ENCODE measurements around the gene RESP18.

RESP18 gene

GRCh38 chr2:219332542-219332941 lies at the start of gene RESP18:
TSS of gene RESP18 (minus strand) at chr2:219332744.
- DNase-seq (ENCODE audit: low read depth) = no peak

GRCh38 chr2:219381448-219381847 lies 48.9 kb upstream of the RESP18 start:
- DNase-seq (ENCODE audit: low read depth) = no peak

- no peak for DNase-seq (ENCODE audit: low read depth)
Measured at GRCh38 chr2:219380926-219381325, 48.4 kb upstream of the RESP18 start.

- no peak for DNase-seq (ENCODE audit: low read depth)
Measured at GRCh38 chr2:219378163-219378851, 45.8 kb upstream of the RESP18 start.

GRCh38 chr2:219369447-219369861 lies 36.9 kb upstream of the RESP18 start:
- no peak for DNase-seq (ENCODE audit: low read depth)

- DNase-seq (ENCODE audit: low read depth) = no peak
Measured at GRCh38 chr2:219368690-219369191, 36.2 kb upstream of the RESP18 start.

- DNase-seq (ENCODE audit: low read depth) = no peak
Measured at GRCh38 chr2:219362524-219363164, 30.1 kb upstream of the RESP18 start.

- no peak for DNase-seq (ENCODE audit: low read depth)
Measured at GRCh38 chr2:219362072-219362471, 29.5 kb upstream of the RESP18 start.

GRCh38 chr2:219358170-219359075 lies 25.9 kb upstream of the RESP18 start:
- DNase-seq (ENCODE audit: low read depth) = no peak

- no peak for DNase-seq (ENCODE audit: low read depth)
Measured at GRCh38 chr2:219356834-219357233, 24.3 kb upstream of the RESP18 start.

GRCh38 chr2:219354582-219354981 lies 22.0 kb upstream of the RESP18 start:
- no peak for DNase-seq (ENCODE audit: low read depth)

- no peak for DNase-seq (ENCODE audit: low read depth)
Measured at GRCh38 chr2:219353129-219353528, 20.6 kb upstream of the RESP18 start.

GRCh38 chr2:219352448-219353023 lies 20.0 kb upstream of the RESP18 start:
- DNase-seq (ENCODE audit: low read depth) = peak; percentile 53

GRCh38 chr2:219350710-219351221 lies 18.2 kb upstream of the RESP18 start:
- no peak for DNase-seq (ENCODE audit: low read depth)

- no peak for DNase-seq (ENCODE audit: low read depth)
Measured at GRCh38 chr2:219350215-219350614, 17.7 kb upstream of the RESP18 start.

- DNase-seq (ENCODE audit: low read depth) = no peak
Measured at GRCh38 chr2:219344751-219345430, 12.3 kb upstream of the RESP18 start.

GRCh38 chr2:219335373-219335786 lies 2.8 kb upstream of the RESP18 start:
- no peak for DNase-seq (ENCODE audit: low read depth)

- DNase-seq (ENCODE audit: low read depth) = no peak
Measured at GRCh38 chr2:219334076-219334475, 1.5 kb upstream of the RESP18 start.

GRCh38 chr2:219331560-219332213 lies 857 bp downstream of the RESP18 start:
- DNase-seq (ENCODE audit: low read depth) = no peak

GRCh38 chr2:219327719-219328118 lies 4.8 kb downstream of the RESP18 start:
- DNase-seq (ENCODE audit: low read depth) = no peak

Measured in stimulated activated CD8-positive, alpha-beta memory T cell treated with anti-CD3 and anti-CD28 coated beads, Interleukin-7, amount 100 ng/mL, for 24 hours (primary cell).